ENCODE data around the gene NOD1. TPM values are rescaled to one million over a fixed set of nuclear protein-coding genes. Genes with fewer than 3 reads are reported as not detected.

NOD1 gene
- total and polyA plus RNA-seq, 12 donors, result 3.6 to 18.0 (median 7.2) TPM

GRCh38 chr7:30476459-30477145 is 2.0 kb downstream of the NOD1 start:
- Histone ChIP-seq H3K27me3 (no peaks in the 10 kb centered on the region), H3K9me3 (replicated peaks in 1 of 3) (no peaks in the 10 kb centered on the region), H3K4me3 (no peak overlapping the region), H3K27ac (peak overlapping the region in 1 of 5 donors; percentile 24), H3K36me3 (replicated peaks in 1 of 2) (no peaks in the 10 kb centered on the region), H3K4me1 (replicated peaks in 1 of 2) (peaks cover 0 to 48% of the 10 kb centered on the region in 2 donors)
- intact Hi-C loops (cut with DNase I), result no loop called here
- no peak for TF ChIP-seq CTCF (IDR thresholded peaks at IDR 0.05)
- no peak for TF ChIP-seq POLR2A (IDR thresholded peaks at IDR 0.05)
- WGBS, 4 donors, result 84 to 91% (median 89%) methylated on average over 10 of the region's 10 CpGs
- no peak for DNase-seq

DNA sequence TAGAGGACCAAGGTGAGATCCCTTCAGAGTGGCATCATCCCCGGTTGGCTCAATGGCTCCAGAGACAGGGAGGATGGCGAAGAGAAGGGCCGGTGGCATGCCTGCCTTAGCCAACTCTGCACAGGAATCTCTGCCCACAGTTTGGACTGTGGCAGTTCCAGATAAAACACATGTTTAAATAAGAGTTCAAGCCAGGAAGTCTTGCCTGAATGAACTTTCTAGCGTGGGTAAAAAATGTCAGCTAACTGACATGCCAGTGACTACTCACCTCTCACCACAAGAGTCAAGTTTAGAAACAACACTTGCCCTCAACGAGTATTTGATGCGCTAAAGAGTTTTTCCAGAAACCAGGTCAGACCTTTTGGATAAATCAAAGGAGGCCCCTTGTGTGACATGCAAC is 3.0 kb downstream of the NOD1 start:
- no peaks in the 10 kb centered on the region for H3K36me3 ChIP-seq (replicated peaks in 1 of 2)
- H3K27ac ChIP-seq, result peak overlapping the region in 2 of 5 donors; percentile 45 to 69
- no peak overlapping the region for H3K4me3 ChIP-seq
- intact Hi-C loops (cut with DNase I), result no loop called here
- DNase-seq, result no peak
- H3K9me3 ChIP-seq (replicated peaks in 1 of 3), result no peaks in the 10 kb centered on the region
- no peak for TF ChIP-seq CTCF (IDR thresholded peaks at IDR 0.05)
- no peak for TF ChIP-seq POLR2A (IDR thresholded peaks at IDR 0.05)
- H3K27me3 ChIP-seq, result no peaks in the 10 kb centered on the region
- H3K4me1 ChIP-seq (replicated peaks in 1 of 2), result peaks cover 2 to 58% of the 10 kb centered on the region in 2 donors
- whole genome bisulfite sequencing, 4 donors, result 81 to 85% (median 82%) methylated on average over 5 to 6 of the region's 6 CpGs

GRCh38 chr7:30474893-30475292 is 3.7 kb downstream of the NOD1 start:
- Histone ChIP-seq H3K4me3 (no peak overlapping the region), H3K36me3 (replicated peaks in 1 of 2) (no peaks in the 10 kb centered on the region), H3K27ac (peak overlapping the region in 2 of 5 donors; percentile 45 to 92), H3K4me1 (replicated peaks in 1 of 2) (peaks cover 9 to 65% of the 10 kb centered on the region in 2 donors), H3K9me3 (replicated peaks in 1 of 3) (no peaks in the 10 kb centered on the region), H3K27me3 (no peaks in the 10 kb centered on the region)
- TF ChIP-seq CTCF (IDR thresholded peaks at IDR 0.05) (no peak), POLR2A (IDR thresholded peaks at IDR 0.05) (no peak)
- 56 to 70% (median 63%) methylated on average over 2 of the region's 2 CpGs for WGBS, 4 donors
- intact Hi-C loops (cut with DNase I), result no loop called here
- DNase-seq, result peak in 1 of 7 donors; percentile 45

DNA sequence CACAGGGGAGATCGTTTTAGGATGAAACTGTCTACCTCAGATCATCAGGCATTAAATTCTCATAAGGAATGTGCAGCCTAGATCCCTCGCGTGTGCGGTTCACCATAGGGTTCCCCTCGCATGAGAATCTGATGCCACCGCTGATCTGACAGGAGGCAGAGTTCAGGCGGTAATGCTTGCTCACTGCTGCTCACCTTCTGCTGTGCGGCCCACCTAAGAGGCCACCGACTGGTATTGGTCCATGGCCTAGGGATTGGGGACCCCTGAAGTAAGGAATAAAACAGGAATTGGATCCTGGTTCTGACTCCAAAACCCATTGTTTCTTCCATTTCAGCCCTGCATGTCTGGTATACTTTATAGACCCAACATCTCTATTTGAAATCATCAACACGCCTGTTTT is 4.1 kb downstream of the NOD1 start:
- Histone ChIP-seq H3K9me3 (replicated peaks in 1 of 3) (no peaks in the 10 kb centered on the region), H3K4me3 (no peak overlapping the region), H3K4me1 (replicated peaks in 1 of 2) (peaks cover 13 to 69% of the 10 kb centered on the region in 2 donors), H3K27ac (peak overlapping the region in 2 of 5 donors; percentile 17 to 92), H3K27me3 (no peaks in the 10 kb centered on the region), H3K36me3 (replicated peaks in 1 of 2) (no peaks in the 10 kb centered on the region)
- intact Hi-C loops (cut with DNase I), result no loop called here
- TF ChIP-seq CTCF (IDR thresholded peaks at IDR 0.05), result no peak
- TF ChIP-seq POLR2A (IDR thresholded peaks at IDR 0.05), result no peak
- no peak for DNase-seq
- 93 to 97% (median 95%) methylated on average over 10 of the region's 10 CpGs for WGBS, 4 donors
